Osteocyte (in vitro differentiated cells): Measurements from ENCODE around the gene TRERF1. TPM values are rescaled to one million over a fixed set of nuclear protein-coding genes. Genes with fewer than 3 reads are reported as not detected.

Source experiments
- DNase-seq: peaks from one replicate; pipeline ENCODE4 v3.0.0; 2021; ENCODE audit warnings: mixed read lengths; ENCODE audit not compliant: unreplicated experiment; ENCODE audit errors: extremely low spot score
- H3K27ac Mint-ChIP-seq: one replicate; pipeline ENCODE4 v1.8.0; 2021; ENCODE audit warnings: mild to moderate bottlenecking, mixed read lengths; ENCODE audit not compliant: unreplicated experiment
- H3K27me3 Mint-ChIP-seq: one replicate; pipeline ENCODE4 v1.8.0; 2021; ENCODE audit warnings: mixed read lengths; ENCODE audit not compliant: unreplicated experiment
- H3K36me3 Mint-ChIP-seq: one replicate; pipeline ENCODE4 v1.8.0; 2021; ENCODE audit warnings: mixed read lengths; ENCODE audit not compliant: unreplicated experiment
- H3K4me1 Mint-ChIP-seq: one replicate; pipeline ENCODE4 v1.8.0; 2021; ENCODE audit warnings: mixed read lengths; ENCODE audit not compliant: unreplicated experiment
- H3K4me3 Mint-ChIP-seq: one replicate; pipeline ENCODE4 v1.8.0; 2021; ENCODE audit warnings: mild to moderate bottlenecking, moderate library complexity, mixed read lengths; ENCODE audit not compliant: unreplicated experiment
- H3K9me3 Mint-ChIP-seq: one replicate; pipeline ENCODE4 v1.8.0; 2021; ENCODE audit warnings: mixed read lengths; ENCODE audit not compliant: unreplicated experiment
- total RNA-seq: library from RNA; stranded (reverse); gene quantifications from 2 replicates; pipeline ENCODE4 v1.2.1, GENCODE V29; 2021
- TF ChIP-seq, protein P1 (sequence below): fragments of 200-600 bp; sonication (generic); IDR thresholded peaks from 2 replicates; pipeline ENCODE4 v1.5.0; 2021; ENCODE audit warnings: antibody characterized with exemption, mild to moderate bottlenecking, moderate library complexity

Gene TRERF1
- total RNA-seq, 1 donor from 2014 or later, result 6.4 TPM

GRCh38 chr6:42260972-42261371 lies 190.8 kb downstream of the TRERF1 start:
- Mint-ChIP-seq H3K4me1 (peaks cover 19% of the 10 kb centered on the region), H3K27ac (no peak overlapping the region), H3K36me3 (peaks cover 9% of the 10 kb centered on the region), H3K9me3 (no peaks in the 10 kb centered on the region), H3K27me3 (no peaks in the 10 kb centered on the region), H3K4me3 (no peak overlapping the region)
- TF ChIP-seq, protein P1, sequence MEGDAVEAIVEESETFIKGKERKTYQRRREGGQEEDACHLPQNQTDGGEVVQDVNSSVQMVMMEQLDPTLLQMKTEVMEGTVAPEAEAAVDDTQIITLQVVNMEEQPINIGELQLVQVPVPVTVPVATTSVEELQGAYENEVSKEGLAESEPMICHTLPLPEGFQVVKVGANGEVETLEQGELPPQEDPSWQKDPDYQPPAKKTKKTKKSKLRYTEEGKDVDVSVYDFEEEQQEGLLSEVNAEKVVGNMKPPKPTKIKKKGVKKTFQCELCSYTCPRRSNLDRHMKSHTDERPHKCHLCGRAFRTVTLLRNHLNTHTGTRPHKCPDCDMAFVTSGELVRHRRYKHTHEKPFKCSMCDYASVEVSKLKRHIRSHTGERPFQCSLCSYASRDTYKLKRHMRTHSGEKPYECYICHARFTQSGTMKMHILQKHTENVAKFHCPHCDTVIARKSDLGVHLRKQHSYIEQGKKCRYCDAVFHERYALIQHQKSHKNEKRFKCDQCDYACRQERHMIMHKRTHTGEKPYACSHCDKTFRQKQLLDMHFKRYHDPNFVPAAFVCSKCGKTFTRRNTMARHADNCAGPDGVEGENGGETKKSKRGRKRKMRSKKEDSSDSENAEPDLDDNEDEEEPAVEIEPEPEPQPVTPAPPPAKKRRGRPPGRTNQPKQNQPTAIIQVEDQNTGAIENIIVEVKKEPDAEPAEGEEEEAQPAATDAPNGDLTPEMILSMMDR, result peak; percentile 60
- no peak for DNase-seq

DNA sequence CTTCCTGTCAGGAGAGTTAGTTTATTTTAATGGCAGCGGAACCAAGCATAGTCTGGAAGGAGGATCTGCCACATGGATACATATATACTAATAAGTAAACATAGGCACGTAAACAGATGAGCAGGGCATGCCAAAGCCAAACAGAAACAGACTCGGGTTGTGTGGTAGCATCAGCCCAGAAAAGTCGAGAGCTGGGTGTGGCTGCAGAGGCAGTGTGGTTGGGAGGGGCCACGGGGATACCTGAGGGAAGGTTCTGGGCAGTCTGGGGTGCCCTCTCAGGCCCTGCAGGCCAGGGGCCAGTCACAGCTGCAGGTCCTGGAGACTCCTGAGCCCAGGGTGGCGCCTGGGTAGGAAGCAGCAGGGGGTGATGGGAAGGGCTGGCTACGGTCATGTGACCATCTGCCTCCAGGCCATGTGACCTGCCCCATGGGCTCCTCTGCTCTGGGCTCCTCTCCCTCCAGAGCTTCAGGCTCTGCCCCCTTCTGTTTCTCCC lies 191.3 kb downstream of the TRERF1 start:
- Mint-ChIP-seq H3K4me1 (peaks cover 19% of the 10 kb centered on the region), H3K4me3 (no peak overlapping the region), H3K27me3 (no peaks in the 10 kb centered on the region), H3K36me3 (peaks cover 12% of the 10 kb centered on the region), H3K27ac (no peak overlapping the region), H3K9me3 (no peaks in the 10 kb centered on the region)
- no peak for DNase-seq
- TF ChIP-seq, protein P1, result no peak

- DNase-seq, result no peak
- Mint-ChIP-seq H3K27me3 (no peaks in the 10 kb centered on the region), H3K27ac (no peak overlapping the region), H3K4me3 (no peak overlapping the region), H3K36me3 (peaks cover 12% of the 10 kb centered on the region), H3K4me1 (peaks cover 19% of the 10 kb centered on the region), H3K9me3 (no peaks in the 10 kb centered on the region)
- TF ChIP-seq, protein P1, result no peak
Observed at GRCh38 chr6:42259841-42260395, 191.8 kb downstream of the TRERF1 start.

DNA sequence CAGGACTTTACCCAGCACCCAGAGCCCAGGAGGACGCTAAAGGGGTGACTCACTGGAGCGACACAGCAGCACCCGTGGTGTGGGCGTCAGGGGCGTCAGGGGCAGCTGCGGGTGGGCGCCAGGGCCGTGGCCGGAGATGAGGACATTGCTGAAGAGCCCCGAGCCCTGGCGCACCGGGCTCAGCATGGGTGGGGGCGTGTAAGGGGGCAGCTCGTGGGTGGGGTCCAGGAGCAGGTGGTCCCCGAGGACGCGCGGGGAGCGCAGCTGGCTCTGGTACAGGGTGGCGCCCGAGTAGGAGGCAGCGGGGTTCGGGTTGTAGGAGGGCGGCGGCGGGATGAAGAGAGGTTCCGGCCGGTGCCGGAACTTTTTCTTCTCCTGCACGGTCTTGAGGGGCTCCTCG lies 192.4 kb downstream of the TRERF1 start:
- Mint-ChIP-seq H3K27me3 (no peaks in the 10 kb centered on the region), H3K4me3 (no peak overlapping the region), H3K27ac (no peak overlapping the region), H3K4me1 (peaks cover 19% of the 10 kb centered on the region), H3K9me3 (no peaks in the 10 kb centered on the region), H3K36me3 (peaks cover 15% of the 10 kb centered on the region)
- DNase-seq, result no peak
- TF ChIP-seq, protein P1, result no peak

DNA sequence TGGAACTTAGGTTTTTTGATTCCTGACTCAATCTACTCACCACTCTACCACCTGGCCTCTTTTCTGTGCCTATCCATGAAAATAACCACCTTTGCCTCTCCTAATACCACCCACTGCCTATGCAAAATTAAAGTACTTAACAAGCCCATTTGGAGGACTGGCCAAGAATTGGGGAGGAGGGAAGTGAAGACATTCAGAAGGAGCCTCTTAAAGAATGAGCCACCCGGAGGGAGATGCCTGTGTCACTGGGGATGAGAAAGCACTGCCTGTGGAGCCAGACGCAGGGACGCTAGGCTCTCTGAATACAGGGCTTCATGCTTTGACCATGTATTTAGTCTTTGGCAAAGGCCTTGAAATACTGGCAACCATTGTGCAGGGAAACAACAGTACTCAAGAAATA lies 194.1 kb downstream of the TRERF1 start:
- peaks cover 21% of the 10 kb centered on the region for H3K36me3 Mint-ChIP-seq
- peaks cover 23% of the 10 kb centered on the region for H3K4me1 Mint-ChIP-seq
- H3K27me3 Mint-ChIP-seq, result no peaks in the 10 kb centered on the region
- DNase-seq, result no peak
- no peak overlapping the region for H3K4me3 Mint-ChIP-seq
- TF ChIP-seq, protein P1, result no peak
- no peaks in the 10 kb centered on the region for H3K9me3 Mint-ChIP-seq
- no peak overlapping the region for H3K27ac Mint-ChIP-seq
